Measurements from ENCODE around the gene CCDC190.

Gene CCDC190

DNA sequence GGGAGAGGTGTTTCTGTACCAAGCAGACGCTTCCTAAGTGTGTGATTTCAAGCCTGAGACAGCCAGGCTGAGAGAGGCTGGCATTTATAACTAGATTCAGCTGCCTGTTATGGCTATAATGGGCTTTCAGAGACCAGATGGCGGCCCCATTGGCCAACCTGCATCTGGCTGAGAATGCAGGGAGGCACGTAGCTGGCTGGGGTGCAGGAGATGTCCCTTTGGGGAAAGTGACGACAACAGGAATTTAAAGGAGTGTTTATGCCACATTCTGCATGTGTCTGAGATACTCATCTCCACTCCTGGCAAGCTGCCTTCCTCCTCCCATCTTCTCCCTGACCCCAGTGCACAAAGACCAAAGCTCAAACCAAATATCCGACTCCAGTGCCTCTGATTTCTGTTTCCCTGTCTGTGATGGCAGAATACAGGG, 21.3 kb upstream of the CCDC190 start:
- TF ChIP-seq EGR1 (IDR thresholded peaks at IDR 0.05), result no peak
- TF ChIP-seq TCF12 (IDR thresholded peaks at IDR 0.05; ENCODE audit: low read depth), result no peak
- TF ChIP-seq YY1 (IDR thresholded peaks at IDR 0.05; ENCODE audit: low read depth), result no peak
- TF ChIP-seq EP300 (IDR thresholded peaks at IDR 0.05; ENCODE audit: borderline replicate concordance), result no peak
- no peak for TF ChIP-seq TAF1 (IDR thresholded peaks at IDR 0.05; ENCODE audit: low read depth)
- no peak for TF ChIP-seq NFIC (IDR thresholded peaks at IDR 0.05)
- no peak for TF ChIP-seq USF1 (IDR thresholded peaks at IDR 0.05)
- TF ChIP-seq FOXM1 (IDR thresholded peaks at IDR 0.05; ENCODE audit: borderline replicate concordance, low read depth), result no peak
- no peak for TF ChIP-seq ZBTB7A (IDR thresholded peaks at IDR 0.05; ENCODE audit: low read depth)
- no peak for TF ChIP-seq TEAD4 (IDR thresholded peaks at IDR 0.05)
- TF ChIP-seq, protein P1, sequence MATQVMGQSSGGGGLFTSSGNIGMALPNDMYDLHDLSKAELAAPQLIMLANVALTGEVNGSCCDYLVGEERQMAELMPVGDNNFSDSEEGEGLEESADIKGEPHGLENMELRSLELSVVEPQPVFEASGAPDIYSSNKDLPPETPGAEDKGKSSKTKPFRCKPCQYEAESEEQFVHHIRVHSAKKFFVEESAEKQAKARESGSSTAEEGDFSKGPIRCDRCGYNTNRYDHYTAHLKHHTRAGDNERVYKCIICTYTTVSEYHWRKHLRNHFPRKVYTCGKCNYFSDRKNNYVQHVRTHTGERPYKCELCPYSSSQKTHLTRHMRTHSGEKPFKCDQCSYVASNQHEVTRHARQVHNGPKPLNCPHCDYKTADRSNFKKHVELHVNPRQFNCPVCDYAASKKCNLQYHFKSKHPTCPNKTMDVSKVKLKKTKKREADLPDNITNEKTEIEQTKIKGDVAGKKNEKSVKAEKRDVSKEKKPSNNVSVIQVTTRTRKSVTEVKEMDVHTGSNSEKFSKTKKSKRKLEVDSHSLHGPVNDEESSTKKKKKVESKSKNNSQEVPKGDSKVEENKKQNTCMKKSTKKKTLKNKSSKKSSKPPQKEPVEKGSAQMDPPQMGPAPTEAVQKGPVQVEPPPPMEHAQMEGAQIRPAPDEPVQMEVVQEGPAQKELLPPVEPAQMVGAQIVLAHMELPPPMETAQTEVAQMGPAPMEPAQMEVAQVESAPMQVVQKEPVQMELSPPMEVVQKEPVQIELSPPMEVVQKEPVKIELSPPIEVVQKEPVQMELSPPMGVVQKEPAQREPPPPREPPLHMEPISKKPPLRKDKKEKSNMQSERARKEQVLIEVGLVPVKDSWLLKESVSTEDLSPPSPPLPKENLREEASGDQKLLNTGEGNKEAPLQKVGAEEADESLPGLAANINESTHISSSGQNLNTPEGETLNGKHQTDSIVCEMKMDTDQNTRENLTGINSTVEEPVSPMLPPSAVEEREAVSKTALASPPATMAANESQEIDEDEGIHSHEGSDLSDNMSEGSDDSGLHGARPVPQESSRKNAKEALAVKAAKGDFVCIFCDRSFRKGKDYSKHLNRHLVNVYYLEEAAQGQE (IDR thresholded peaks at IDR 0.05; ENCODE audit: low read depth), result no peak

DNA sequence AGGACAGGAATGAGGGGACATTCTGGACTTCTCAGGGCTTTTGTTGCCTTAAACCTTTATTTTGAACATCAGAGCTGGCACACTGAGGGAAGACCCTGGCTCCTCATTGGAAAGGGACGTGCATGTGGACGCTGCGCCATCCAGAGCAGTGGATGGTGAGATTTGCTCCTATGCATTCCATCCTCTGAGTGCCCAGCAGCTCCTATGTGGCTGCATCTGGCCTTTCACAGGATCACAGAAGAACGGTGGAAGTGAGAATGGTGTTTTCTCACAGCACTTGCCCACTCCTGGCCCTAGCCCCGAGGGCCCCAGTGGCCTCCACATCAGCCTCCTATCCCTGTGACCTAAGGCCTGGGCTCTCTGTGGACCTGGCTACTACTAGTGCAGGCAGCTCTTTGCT, 20.6 kb upstream of the CCDC190 start:
- TF ChIP-seq, protein P2, sequence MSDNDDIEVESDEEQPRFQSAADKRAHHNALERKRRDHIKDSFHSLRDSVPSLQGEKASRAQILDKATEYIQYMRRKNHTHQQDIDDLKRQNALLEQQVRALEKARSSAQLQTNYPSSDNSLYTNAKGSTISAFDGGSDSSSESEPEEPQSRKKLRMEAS (IDR thresholded peaks at IDR 0.05), result no peak

DNA sequence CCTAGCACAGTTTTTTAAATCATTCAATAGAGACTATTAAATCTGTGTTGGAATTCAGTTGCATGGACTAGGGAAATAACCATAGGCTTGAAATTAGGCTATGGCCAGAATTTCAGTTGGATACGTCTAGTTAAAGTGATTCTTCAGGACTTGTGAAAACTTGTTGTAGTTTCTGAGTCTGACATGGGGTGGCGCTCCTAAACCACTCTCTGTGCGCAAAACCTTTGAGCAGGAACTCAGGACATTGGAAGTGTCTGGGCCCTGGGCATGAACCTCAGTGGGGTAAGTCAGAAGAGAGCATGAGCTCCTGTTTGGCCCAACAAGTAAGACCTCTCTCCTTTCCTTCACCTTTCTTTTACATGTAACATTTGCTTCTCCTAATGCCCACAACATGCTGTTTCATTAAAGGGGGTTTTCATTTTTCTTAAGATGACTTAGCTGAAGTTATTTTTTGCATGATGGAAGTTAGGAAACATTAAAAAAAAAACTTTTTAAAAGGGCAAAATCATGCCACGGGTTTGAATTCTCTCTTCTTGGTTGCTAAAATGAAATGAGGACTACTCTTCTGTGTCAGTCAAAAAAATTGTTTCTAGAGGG, 17.1 kb upstream of the CCDC190 start:
- TF ChIP-seq RAD21 (IDR thresholded peaks at IDR 0.05; ENCODE audit: low read depth), result peak; percentile 100
- TF ChIP-seq, protein P1 (IDR thresholded peaks at IDR 0.05; ENCODE audit: low read depth), result no peak

GRCh38 chr1:162877412-162877811, 16.4 kb upstream of the CCDC190 start:
- TF ChIP-seq, protein P1 (IDR thresholded peaks at IDR 0.05; ENCODE audit: low read depth), result no peak
- TF ChIP-seq, protein P2 (IDR thresholded peaks at IDR 0.05), result no peak
- TF ChIP-seq RAD21 (IDR thresholded peaks at IDR 0.05; ENCODE audit: low read depth), result no peak
- TF ChIP-seq TEAD4 (IDR thresholded peaks at IDR 0.05), result no peak
- no peak for TF ChIP-seq TCF12 (IDR thresholded peaks at IDR 0.05; ENCODE audit: low read depth)
- TF ChIP-seq YY1 (IDR thresholded peaks at IDR 0.05; ENCODE audit: low read depth), result no peak

DNA sequence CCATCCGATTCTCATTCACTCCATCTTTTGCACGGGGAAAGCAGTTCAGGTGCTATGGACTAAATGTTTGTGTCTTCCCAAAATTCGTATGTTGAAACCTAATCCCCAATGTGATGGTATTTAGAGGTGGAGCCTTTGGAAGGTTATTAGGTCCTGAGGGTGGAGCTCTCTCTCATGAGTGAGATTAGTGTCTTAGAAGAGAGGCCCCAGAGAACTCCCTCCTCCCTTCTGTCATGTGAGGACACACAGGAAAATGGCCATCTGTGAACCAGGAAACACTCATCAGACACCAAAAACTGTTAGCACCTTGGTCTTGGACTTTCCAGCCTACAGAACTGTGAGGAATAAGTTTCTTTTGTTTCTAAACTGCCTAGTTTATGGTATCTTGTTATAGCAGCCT, 15.8 kb upstream of the CCDC190 start:
- TF ChIP-seq NFIC (IDR thresholded peaks at IDR 0.05) (no peak), ZBTB7A (IDR thresholded peaks at IDR 0.05; ENCODE audit: low read depth) (no peak), USF1 (IDR thresholded peaks at IDR 0.05) (no peak), YY1 (IDR thresholded peaks at IDR 0.05; ENCODE audit: low read depth) (no peak), TCF12 (IDR thresholded peaks at IDR 0.05; ENCODE audit: low read depth) (no peak), FOXM1 (IDR thresholded peaks at IDR 0.05; ENCODE audit: borderline replicate concordance, low read depth) (no peak), EP300 (IDR thresholded peaks at IDR 0.05; ENCODE audit: borderline replicate concordance) (no peak), EGR1 (IDR thresholded peaks at IDR 0.05) (no peak), CEBPB (IDR thresholded peaks at IDR 0.05) (no peak), RAD21 (IDR thresholded peaks at IDR 0.05; ENCODE audit: low read depth) (no peak), TEAD4 (IDR thresholded peaks at IDR 0.05) (no peak)
